Measurements from ENCODE around the gene TTYH1.

GRCh38 chr19:54422136-54422535 is 6.9 kb downstream of the TTYH1 start:
- TF ChIP-seq CTCF (IDR thresholded peaks at IDR 0.05): no peak
- no peak for TF ChIP-seq JUND (IDR thresholded peaks at IDR 0.05)
- no peak for TF ChIP-seq POLR2AphosphoS5 (IDR thresholded peaks at IDR 0.05; ENCODE audit: low read depth, low read length)
- no peak for TF ChIP-seq RAD21 (IDR thresholded peaks at IDR 0.05; ENCODE audit: low read length)
- TF ChIP-seq CHD2 (IDR thresholded peaks at IDR 0.05; ENCODE audit: low read length, partially characterized antibody): no peak
- no peak for TF ChIP-seq MAX (IDR thresholded peaks at IDR 0.05; ENCODE audit: low read depth)
- TF ChIP-seq TAF1 (IDR thresholded peaks at IDR 0.05; ENCODE audit: borderline replicate concordance, low read depth, low read length): no peak
- TF ChIP-seq REST (IDR thresholded peaks at IDR 0.05; ENCODE audit: low read depth, low read length): no peak
- TF ChIP-seq ELF1 (IDR thresholded peaks at IDR 0.05): no peak
- TF ChIP-seq PBX3 (IDR thresholded peaks at IDR 0.05): no peak
- TF ChIP-seq SIN3A (IDR thresholded peaks at IDR 0.05; ENCODE audit: borderline replicate concordance, low read depth, low read length): no peak

Measured in SK-N-SH (cell line).